CD4-positive, alpha-beta T cell treated with Interleukin-6 for 4 hours (primary cell): ENCODE results near the gene STEAP4.
"Not testable (repeated sequence)": the region's sequence is repeated elsewhere in the genome, so short reads cannot be mapped to it uniquely, and the experiment has no call there.

Experiments used
- DNase-seq: peaks from one replicate; pipeline ENCODE4 v3.0.0-alpha.2; 2020; ENCODE audit warnings: mixed read lengths

Gene STEAP4

DNA sequence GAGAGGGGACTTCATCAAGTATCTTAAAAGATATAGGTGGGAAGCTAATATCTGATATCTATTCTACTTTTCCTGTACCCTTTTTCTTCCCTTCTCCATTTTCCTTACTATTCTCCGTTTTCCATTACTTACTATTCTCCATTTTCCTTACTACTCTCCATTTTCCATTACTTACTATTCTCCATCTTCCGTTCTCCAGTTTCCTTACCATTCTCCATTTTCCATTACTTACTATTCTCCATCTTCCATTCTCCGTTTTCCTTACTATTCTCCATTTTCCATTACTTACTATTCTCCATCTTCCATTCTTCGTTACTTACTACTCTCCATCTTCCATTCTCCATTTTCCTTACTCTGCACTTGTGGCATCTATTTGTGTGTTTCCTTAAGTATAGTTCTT lies 39.3 kb downstream of the STEAP4 start:
- DNase-seq: no peak

DNA sequence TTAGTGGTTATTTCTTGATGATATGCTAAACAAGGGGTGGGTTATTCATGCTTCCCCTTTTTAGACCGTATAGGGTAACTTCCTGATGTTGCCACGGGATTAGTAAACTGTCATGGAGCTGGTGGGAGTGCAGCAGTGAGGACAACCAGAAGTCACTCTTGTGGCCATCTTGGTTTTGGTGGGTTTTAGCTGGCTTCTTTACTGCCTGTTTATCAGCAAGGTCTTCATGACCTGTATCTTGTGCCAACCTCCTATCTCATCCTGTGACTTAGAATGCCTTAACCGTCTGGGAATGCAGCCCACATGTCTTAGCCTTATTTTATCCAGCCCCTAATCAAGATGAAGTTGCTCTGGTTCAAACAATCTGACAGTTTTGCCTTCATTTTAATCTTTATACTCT lies 41.7 kb downstream of the STEAP4 start:
- DNase-seq: not testable (repeated sequence)

DNA sequence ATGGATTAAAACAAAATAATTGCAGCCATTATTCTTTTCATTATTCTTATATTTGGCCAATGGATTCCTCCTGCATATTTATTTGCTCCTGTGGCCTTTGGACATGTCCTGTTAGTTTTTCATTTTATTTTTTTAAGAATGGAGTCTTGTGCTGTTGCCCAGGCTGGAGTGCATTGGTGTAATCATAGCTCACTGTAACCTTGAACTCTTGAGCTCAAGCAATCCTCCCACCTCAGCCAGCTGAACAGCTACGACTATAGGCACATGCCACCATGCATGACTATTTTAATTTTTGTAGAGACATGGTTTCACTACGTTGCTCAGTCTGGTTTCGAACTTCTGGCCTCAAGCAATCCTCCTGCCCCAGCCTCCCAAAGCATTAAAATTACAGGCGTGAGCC lies 44.1 kb downstream of the STEAP4 start:
- DNase-seq: no peak

DNA sequence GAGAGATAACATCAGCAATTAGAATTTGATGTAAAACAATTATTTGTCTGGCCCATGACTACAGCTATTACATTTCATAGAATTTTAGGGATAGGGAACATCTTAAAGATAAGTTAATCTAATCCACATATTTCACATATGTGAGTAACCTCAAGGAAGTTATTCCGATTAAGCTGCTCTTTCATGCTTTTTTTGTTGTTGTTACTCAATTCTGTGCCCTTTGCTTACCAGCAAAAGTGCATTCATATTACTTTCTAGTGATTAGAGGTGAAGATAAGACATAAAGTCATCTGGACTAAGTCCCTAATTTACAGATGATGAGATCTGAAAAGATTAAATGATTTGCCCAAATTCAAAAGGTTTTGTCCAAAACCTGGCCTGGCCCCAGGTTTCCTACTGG lies 46.0 kb downstream of the STEAP4 start:
- no peak for DNase-seq

DNA sequence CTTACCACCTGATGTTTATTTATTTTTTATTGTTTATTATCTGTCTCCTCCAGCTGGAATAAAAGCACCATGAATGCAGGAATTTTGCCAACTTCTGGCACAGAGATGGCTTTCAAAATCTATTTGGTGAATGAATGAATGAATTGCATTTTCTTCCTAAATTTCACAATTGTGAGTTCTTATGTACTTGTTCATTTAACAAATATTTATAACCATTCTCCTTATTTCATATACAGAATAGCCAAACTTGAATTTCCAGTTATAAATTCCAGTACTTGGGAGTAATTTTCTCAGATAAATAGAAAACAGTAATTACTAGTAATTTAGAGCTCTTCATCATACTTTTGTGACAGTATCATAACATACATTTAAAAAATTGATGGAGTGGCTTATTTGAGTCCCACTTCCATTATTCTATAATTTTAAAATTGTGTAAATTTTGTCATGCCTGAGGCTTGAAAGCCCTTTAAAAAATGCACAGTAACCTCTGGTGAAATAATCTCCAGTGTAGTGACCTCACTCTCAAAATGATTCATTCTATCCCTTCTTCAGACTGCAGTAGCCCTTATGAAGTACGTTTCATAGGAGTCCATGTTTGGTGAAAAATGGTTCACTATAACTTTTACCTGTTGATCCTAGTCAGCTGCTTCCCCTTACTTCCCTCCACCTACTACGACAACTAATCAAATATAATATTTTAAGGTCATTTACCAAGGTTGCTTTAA lies 46.9 kb downstream of the STEAP4 start:
- no peak for DNase-seq

DNA sequence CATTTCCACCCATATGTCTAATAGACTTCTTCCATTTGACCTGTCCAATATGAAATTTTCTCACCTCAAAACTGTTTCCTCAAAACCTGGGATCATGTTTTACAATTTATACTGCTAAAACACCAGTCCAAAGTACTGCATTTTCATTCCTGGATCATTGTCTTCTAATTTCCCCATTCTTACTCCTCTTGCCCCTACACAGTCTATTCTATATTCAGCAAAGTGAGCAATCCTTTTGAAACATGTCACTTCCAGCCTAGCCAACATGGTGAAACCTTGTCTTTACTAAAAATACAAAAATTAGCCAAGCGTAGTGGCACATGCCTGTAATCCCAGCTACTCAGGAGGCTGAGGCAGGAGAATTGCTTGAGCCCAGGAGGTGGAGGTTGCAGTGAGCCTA lies 48.4 kb downstream of the STEAP4 start:
- DNase-seq: not testable (repeated sequence)

DNA sequence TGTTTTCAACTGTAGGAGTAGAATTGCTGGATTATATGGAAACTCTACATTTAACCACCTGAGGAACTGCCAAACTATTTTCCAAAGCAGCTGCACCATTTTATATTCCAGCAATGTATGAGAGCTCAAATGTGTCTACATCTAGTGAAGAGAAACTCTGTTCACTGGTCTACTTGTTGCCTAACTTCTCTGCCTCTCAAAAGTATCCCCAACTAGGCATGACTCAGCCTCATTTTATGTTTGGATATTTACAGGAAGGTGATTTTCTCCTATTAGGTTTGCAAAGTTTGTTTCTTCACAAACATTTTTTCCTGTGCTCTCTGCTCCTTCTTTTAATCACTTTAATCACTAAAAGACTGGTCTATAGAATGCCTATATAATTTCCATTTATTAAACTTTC lies 49.8 kb downstream of the STEAP4 start:
- DNase-seq: no peak

DNA sequence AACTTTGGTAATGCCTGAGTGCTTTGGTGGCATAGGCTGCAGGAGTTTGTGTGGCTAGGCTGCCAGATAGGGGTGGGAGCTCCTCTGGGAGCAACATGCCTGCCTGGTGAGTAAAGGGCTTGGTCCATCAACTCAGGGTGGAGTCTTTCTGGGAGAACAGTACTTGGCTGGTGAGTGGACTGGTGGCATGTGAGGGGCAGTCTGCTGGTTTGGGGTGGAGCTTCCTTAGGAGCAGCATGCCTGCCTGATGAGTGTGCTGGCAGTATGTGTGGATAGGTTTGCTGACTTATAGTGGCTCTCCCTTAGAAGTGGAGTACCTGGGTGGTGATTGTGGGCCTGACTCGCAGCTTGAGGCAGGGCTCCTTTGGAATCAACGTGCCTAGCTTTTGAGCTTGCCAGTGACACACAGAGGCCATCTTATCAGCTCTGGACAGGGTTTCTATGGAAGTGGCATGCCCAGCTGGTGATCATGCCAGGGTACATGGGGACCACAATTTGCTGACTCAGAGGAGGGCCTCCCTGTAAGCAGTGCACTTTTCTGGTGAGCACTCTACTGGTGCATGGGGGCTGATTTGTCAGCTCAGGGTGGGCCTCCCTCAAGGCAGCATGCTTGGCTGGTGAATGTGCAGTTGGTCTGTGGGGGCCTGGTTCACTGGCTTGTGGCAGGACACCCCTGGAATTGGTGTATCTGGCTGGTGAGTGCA lies 51.8 kb downstream of the STEAP4 start:
- no peak for DNase-seq

DNA sequence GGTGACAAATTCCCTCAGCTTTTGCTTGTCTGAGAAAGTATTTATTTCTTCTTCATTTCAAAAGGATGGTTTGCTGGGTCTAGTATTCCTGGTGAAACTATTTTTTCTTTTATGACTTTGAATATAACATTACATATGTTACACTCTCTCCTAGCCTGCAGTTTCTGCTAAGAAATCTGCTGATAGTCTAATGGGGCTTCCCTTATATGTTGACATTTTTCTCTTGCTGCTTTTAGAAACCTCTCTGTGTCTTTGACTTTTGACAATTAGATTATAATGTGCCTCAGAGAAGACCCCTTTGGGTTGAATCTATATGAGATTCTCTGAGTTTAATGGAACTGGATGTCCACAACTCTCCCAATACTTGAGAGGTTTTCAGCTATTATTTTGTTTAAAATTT lies 53.1 kb downstream of the STEAP4 start:
- no peak for DNase-seq

DNA sequence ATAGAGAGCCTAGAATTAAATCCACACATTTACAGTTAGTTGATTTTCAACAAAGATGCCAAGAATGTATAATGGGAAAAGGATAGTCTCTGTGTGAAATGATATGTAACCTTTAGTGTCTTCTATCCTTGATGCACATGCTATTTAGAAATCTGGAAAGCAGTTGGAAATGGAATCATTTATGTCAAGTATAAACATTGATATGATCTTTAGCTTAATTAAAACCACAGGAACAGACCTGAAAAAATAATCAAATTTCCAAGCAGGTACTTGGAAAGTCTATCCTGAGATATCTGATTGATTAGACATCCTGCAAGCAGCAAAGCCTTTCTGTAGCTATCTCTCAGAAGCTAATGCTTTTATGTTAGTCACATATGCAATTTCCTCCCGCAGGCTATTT lies 62.4 kb downstream of the STEAP4 start:
- no peak for DNase-seq

DNA sequence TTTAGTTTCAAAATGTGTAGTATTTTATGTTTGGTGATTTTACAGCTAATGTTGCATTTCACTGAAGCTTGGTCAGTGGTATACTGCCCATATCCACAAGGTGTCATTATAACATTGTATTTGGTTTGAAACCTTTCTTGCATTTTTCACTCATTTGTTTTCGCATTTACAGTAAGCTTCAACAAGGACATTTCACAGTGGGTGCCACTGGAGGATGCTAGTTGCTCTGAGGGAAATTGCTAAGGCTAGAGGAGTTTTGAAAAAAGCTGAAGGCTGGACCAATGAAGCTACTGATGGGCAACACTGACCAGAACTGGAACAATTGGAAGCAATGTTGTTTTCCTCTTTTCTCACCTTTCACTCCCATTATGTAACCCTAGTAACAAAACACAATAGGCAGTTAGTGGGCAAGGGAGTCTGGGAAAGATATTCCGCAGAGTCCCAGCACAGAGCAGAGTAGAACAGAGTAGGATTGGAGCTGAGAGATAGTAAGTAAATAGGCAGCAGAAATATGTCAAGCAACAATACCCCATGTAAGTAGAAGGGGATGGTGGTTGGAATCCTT lies 63.3 kb downstream of the STEAP4 start:
- no peak for DNase-seq

DNA sequence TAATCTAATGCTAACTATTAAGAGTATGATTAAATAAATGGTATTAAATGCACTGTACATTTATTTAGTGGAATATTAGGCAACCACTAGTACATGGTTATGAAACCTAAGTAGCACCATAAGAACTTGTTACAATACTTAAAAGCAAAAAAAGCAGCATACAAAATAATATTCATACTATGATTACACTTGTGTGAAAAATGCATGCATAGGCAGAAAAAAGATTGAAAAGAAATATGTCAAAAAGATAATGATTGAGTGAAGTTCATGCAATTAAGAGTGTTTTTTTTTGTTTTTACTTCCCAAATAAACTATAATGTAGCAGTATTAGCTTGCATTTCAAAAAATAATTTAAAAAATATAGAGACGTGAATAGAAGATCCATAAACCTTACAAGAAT lies 66.8 kb downstream of the STEAP4 start:
- DNase-seq: no peak

DNA sequence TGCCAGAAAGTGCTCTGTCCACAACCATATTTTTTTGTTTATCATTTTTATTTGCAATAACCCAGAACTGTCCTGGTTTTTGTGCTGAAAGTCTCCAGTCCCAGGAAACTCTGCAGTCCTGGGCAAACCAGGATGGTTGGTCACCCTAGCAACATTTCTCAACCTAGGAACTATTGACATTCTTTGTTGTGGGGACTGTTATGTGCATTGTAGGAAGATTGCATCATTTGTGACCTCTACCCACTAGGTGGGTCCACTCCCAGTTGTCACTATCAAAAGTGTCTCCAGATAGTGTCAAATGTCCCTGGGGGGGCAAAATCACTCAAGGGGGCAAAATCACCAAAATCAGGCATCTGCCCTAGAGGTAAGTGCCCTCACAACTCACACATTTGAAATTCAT lies 72.9 kb downstream of the STEAP4 start:
- DNase-seq: no peak

DNA sequence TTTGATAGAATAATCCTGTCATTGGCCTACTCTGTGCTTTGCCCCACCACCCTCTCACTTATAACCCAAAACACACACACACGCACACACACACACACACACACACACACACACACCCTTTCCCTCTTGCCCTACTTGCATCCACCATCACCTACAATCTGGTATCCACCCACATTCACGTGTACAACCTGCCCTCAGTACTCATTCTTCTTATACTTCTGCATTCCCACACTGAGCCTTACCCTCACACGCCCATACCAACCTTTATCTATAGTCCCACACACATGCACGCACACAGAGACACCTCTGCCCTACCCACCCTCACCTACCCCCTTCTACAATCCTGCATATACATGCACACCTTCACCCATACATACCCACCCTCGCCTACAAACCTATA lies 76.0 kb downstream of the STEAP4 start:
- DNase-seq: no peak

DNA sequence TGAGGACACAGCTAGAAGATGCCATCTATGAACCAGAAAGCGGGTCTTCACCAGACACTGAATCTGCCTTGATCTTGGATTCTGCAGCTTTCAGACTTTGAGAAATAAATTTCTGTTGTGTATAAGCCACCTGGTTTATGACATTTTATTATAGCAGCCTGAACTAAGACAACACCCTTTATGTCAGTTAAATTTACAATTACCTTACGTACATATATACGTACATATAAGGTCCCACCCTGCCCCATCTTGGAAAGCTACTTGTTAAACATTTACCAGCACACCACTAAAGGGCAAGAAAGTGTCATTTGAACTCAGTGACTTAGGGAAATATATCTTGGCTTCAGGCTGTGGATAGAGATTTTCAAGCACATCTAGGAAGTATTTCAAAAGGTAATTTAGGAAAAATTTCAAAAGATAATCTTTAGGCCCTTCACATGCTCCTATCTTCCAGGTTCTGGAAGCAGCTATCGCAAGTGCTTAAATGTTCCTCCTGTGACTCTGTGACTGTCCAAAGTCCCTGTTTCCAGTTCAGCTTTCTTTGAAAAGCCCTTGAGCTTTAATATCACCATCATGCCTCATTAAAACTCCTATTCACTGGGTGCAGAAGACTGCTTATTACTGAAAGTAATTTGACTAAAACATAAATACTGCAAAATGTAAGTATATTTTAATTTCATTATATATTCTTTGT lies 77.2 kb downstream of the STEAP4 start:
- DNase-seq: no peak

DNA sequence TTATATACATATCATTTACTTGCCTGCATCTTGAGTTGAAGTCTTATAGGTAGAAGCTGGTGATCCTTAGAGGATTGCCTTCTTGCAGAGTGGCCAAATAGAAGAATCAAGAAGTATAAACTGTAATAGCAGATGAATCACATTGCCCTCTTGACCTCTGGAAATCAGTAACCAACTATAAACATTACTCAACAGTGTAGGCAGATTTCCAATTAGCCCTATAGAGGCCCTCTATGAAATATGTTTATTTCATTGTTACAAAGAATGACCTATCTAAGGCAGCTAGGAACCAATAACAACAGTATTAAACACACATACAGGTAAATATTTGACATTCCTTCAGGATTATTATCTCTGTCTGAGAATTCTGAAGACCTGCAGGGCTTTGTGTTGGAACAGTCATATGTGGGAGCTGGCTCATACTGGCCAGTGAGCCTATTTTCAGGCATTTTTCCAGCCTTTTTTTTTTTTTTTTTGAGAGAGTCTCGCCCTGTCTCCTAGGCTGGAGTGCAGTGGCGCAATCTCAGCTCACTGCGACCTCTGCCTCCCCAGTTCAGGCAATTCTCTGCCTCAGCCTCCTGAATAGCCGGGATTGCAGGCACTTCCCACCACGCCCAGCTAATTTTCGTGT lies 79.7 kb downstream of the STEAP4 start:
- DNase-seq: no peak

DNA sequence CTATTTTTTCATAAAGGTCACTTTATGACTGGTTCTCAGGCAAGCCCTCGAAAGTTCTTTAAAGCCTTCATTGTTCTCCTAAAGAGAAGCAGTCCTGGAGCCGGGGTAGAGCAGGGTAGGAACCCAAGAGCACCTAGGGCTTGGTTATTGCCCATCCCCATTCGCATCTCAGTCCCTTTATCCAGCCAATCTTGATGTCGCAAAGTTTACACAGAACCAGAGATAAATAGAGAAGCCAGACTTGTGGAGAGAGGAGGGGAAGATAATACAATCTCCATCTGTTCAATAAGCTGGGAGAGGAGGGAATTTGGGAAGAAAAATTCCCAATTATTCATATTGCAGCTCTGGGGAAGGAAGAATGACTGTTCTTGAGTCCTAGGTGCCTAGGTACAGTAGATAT lies 80.5 kb downstream of the STEAP4 start:
- no peak for DNase-seq

DNA sequence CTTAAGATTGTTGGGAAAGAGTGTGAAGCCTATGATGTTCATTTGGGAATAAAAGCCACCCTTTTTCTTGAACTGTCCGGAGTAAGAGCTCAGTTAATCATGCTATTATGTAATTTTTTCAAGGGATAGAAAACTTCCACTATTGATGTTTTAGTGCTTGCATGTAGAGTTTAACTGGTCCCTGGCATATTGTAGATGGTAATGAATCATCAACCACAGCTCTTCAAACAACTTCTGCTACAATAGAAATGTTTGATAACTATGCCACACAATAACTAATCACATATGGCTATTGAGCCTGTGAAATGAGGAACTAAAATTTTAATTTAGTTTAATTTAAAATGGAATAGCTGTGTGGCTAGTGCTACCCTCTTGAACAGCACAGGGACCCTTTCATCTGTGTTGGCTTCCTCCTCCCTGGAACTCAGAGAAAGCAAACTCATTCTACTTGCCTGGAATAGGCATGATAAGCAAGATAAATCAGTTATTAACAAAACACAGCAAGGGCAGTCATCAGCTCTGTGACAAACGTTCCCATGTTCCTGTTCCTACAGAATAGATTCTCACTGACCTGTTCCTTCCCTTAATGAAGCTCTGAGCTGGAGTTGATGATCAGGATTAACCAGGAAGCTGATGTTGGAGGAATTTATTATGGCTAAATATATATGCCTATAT lies 82.0 kb downstream of the STEAP4 start:
- no peak for DNase-seq

DNA sequence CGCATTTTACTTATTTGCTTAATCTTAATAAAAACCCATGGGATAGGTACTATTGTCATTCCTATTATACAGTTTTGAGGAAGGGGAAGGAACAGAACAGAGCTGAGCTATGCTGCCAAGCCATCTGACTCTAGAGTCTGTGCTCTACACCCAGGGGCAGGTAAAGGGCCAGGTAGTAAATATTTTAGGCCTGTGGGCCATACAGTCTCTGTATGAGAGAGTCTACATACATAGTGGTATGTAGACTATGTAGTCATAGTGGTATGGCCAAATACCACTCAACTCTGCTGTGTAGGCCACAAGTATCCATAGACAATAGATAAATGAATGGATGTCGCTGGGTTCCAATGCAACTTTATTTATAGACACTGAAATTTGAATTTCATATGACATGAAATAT lies 83.4 kb downstream of the STEAP4 start:
- no peak for DNase-seq
